Measurements from ENCODE around the gene MTRF1.

Gene MTRF1

DNA sequence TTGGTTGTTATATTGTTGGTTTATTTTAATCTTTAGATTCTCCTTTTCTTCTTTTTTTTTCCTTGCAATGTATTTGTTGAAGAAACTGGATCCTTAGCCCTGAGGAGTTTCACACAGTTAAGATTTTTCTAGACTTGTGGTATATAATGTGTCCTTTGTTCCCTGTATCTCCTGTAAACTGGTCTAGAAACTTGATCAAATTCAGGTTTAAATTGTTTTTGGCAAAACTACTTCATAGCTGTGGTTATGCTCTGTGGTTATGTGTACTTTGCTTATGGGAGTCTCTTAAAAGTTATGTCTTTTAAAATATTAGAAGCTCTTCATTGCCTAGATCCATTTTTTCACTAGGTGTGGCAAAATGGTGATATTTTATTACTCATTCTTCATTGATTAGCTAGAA lies 3.7 kb upstream of the MTRF1 start:
- Histone ChIP-seq H3K4me3 (ENCODE audit: low read depth, low read length, poor library complexity, severe bottlenecking) (no peak overlapping the region), H3K9me2 (ENCODE audit: low read depth, low read length) (no peaks in the 10 kb centered on the region), H2AFZ (ENCODE audit: low read length) (no peak overlapping the region), H3K36me3 (ENCODE audit: insufficient read depth, low read length) (no peaks in the 10 kb centered on the region), H3K27me3 (ENCODE audit: insufficient read depth, low read length) (no peaks in the 10 kb centered on the region), H3K79me2 (ENCODE audit: insufficient read depth, low read length) (no peaks in the 10 kb centered on the region), H4K20me1 (ENCODE audit: insufficient read depth, low read length) (no peaks in the 10 kb centered on the region), H3K9ac (ENCODE audit: low read length) (no peak overlapping the region), H3K27ac (ENCODE audit: low read depth, low read length, poor library complexity, severe bottlenecking) (no peak overlapping the region), H3K9me3 (ENCODE audit: low read length) (peaks cover 13% of the 10 kb centered on the region; the same call in 1 of the 2 replicates), H3F3A (ENCODE audit: insufficient read depth, low read length) (no peaks in the 10 kb centered on the region), H3K4me2 (ENCODE audit: low read length) (no peak overlapping the region), H3K4me1 (ENCODE audit: insufficient read depth, low read length, severe bottlenecking) (peaks cover 20% of the 10 kb centered on the region)
- TF ChIP-seq, protein P1, sequence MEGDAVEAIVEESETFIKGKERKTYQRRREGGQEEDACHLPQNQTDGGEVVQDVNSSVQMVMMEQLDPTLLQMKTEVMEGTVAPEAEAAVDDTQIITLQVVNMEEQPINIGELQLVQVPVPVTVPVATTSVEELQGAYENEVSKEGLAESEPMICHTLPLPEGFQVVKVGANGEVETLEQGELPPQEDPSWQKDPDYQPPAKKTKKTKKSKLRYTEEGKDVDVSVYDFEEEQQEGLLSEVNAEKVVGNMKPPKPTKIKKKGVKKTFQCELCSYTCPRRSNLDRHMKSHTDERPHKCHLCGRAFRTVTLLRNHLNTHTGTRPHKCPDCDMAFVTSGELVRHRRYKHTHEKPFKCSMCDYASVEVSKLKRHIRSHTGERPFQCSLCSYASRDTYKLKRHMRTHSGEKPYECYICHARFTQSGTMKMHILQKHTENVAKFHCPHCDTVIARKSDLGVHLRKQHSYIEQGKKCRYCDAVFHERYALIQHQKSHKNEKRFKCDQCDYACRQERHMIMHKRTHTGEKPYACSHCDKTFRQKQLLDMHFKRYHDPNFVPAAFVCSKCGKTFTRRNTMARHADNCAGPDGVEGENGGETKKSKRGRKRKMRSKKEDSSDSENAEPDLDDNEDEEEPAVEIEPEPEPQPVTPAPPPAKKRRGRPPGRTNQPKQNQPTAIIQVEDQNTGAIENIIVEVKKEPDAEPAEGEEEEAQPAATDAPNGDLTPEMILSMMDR (IDR thresholded peaks at IDR 0.05; ENCODE audit: low read length), result no peak
- TF ChIP-seq EZH2 (IDR thresholded peaks at IDR 0.05; ENCODE audit: borderline replicate concordance, low read length), result no peak

GRCh38 chr13:41259875-41260501 lies 3.4 kb downstream of the MTRF1 start:
- Histone ChIP-seq H3K9me2 (ENCODE audit: low read depth, low read length) (no peaks in the 10 kb centered on the region), H3K9ac (ENCODE audit: low read length) (no peak overlapping the region), H3F3A (ENCODE audit: insufficient read depth, low read length) (no peaks in the 10 kb centered on the region), H3K4me2 (ENCODE audit: low read length) (no peak overlapping the region), H3K36me3 (ENCODE audit: insufficient read depth, low read length) (peaks cover 46% of the 10 kb centered on the region), H4K20me1 (ENCODE audit: insufficient read depth, low read length) (no peaks in the 10 kb centered on the region), H3K4me1 (ENCODE audit: insufficient read depth, low read length, severe bottlenecking) (peaks cover 13% of the 10 kb centered on the region), H3K4me3 (ENCODE audit: low read depth, low read length, poor library complexity, severe bottlenecking) (no peak overlapping the region), H3K27ac (ENCODE audit: low read depth, low read length, poor library complexity, severe bottlenecking) (no peak overlapping the region), H3K27me3 (ENCODE audit: insufficient read depth, low read length) (no peaks in the 10 kb centered on the region), H3K9me3 (ENCODE audit: low read length) (no peaks in the 10 kb centered on the region), H3K79me2 (ENCODE audit: insufficient read depth, low read length) (no peaks in the 10 kb centered on the region), H2AFZ (ENCODE audit: low read length) (no peak overlapping the region)
- TF ChIP-seq, protein P1 (IDR thresholded peaks at IDR 0.05; ENCODE audit: low read length), result no peak
- no peak for TF ChIP-seq EZH2 (IDR thresholded peaks at IDR 0.05; ENCODE audit: borderline replicate concordance, low read length)

DNA sequence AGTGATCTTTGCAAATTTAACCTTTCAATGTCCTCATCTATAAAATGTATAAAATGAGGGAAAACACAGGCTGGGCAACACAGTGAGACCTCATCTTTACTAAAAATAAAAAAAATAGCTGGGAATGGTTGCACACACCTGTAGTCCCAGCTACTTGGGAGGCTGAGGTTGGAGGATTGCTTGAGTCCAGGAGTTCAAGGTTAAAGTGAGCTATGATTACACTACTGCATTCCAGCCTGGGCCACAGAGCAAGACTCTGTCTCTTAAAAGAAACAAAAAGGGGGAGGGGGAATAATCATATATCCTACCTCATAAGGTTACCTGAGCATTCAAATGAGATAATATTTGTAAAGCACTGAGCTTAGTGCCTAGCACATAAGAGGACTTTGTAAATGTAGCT lies 5.8 kb downstream of the MTRF1 start:
- H3K4me3 ChIP-seq (ENCODE audit: low read depth, low read length, poor library complexity, severe bottlenecking), result no peak overlapping the region
- no peak overlapping the region for H3K4me2 ChIP-seq (ENCODE audit: low read length)
- no peaks in the 10 kb centered on the region for H3K9me3 ChIP-seq (ENCODE audit: low read length)
- no peak for TF ChIP-seq EZH2 (IDR thresholded peaks at IDR 0.05; ENCODE audit: borderline replicate concordance, low read length)
- TF ChIP-seq, protein P1 (IDR thresholded peaks at IDR 0.05; ENCODE audit: low read length), result no peak
- H2AFZ ChIP-seq (ENCODE audit: low read length), result no peak overlapping the region
- peaks cover 71% of the 10 kb centered on the region for H3K36me3 ChIP-seq (ENCODE audit: insufficient read depth, low read length)
- no peaks in the 10 kb centered on the region for H4K20me1 ChIP-seq (ENCODE audit: insufficient read depth, low read length)
- H3K79me2 ChIP-seq (ENCODE audit: insufficient read depth, low read length), result no peaks in the 10 kb centered on the region
- no peak overlapping the region for H3K27ac ChIP-seq (ENCODE audit: low read depth, low read length, poor library complexity, severe bottlenecking)
- H3K9ac ChIP-seq (ENCODE audit: low read length), result no peak overlapping the region
- H3F3A ChIP-seq (ENCODE audit: insufficient read depth, low read length), result no peaks in the 10 kb centered on the region
- H3K27me3 ChIP-seq (ENCODE audit: insufficient read depth, low read length), result no peaks in the 10 kb centered on the region
- H3K9me2 ChIP-seq (ENCODE audit: low read depth, low read length), result no peaks in the 10 kb centered on the region
- H3K4me1 ChIP-seq (ENCODE audit: insufficient read depth, low read length, severe bottlenecking), result peaks cover 3% of the 10 kb centered on the region

Measured in OCI-LY1 (cell line).